GM12878 (cell line): ENCODE data around the gene REPIN1. TPM values are rescaled to one million over a fixed set of nuclear protein-coding genes. Genes with fewer than 3 reads are reported as not detected.

ENCODE experiments used
- ATF3 ChIP-seq: IDR thresholded peaks from 2 replicates; pipeline ENCODE4 v1.6.1; 2011; ENCODE audit warnings: low read depth, mild to moderate bottlenecking, low read length, moderate library complexity, borderline replicate concordance; ENCODE audit errors: extremely low read depth
- BACH1 ChIP-seq: fragments of 450-650 bp; IDR thresholded peaks from 2 replicates; pipeline ENCODE4 v1.6.1; 2017; ENCODE audit warnings: mild to moderate bottlenecking, borderline replicate concordance
- CBX3 ChIP-seq: fragments of 200-600 bp; sonication (generic); IDR thresholded peaks from 2 replicates; pipeline ENCODE4 v1.6.1; 2016; ENCODE audit warnings: low read depth, borderline replicate concordance
- CEBPZ ChIP-seq: fragments of 150-350 bp; IDR thresholded peaks from 2 replicates; pipeline ENCODE4 v1.6.1; 2016; ENCODE audit warnings: low read depth, low read length
- CHD4 ChIP-seq: fragments of 200-600 bp; sonication (generic); IDR thresholded peaks from 2 replicates; pipeline ENCODE4 v1.6.1; 2016; ENCODE audit warnings: mild to moderate bottlenecking
- CREM ChIP-seq: IDR thresholded peaks from 2 replicates; pipeline ENCODE4 v1.6.1; 2014; ENCODE audit warnings: antibody characterized with exemption, low read depth
- DPF2 ChIP-seq: fragments of 450-650 bp; IDR thresholded peaks from 2 replicates; pipeline ENCODE4 v1.6.1; 2017; ENCODE audit warnings: mild to moderate bottlenecking
- ELK1 ChIP-seq: IDR thresholded peaks from 2 replicates; pipeline ENCODE4 v1.6.1; 2012; ENCODE audit warnings: low read depth, low read length, improper control_type of control experiment
- EZH2 ChIP-seq: IDR thresholded peaks from 2 replicates; pipeline ENCODE4 v1.6.1; 2012; ENCODE audit warnings: low read depth, mild to moderate bottlenecking, control low read depth, inconsistent platforms, low read length, borderline replicate concordance; ENCODE audit not compliant: control insufficient read depth
- FOXK2 ChIP-seq: fragments of 450-650 bp; IDR thresholded peaks from 2 replicates; pipeline ENCODE4 v1.6.1; 2017; ENCODE audit warnings: mild to moderate bottlenecking, moderate library complexity
- LARP7 ChIP-seq: fragments of 450-650 bp; IDR thresholded peaks from 2 replicates; pipeline ENCODE4 v1.6.1; 2017; ENCODE audit warnings: mild to moderate bottlenecking
- MTA3 ChIP-seq: IDR thresholded peaks from 2 replicates; pipeline ENCODE4 v1.6.1; 2012; ENCODE audit warnings: low read length, inconsistent platforms, borderline replicate concordance
- NFXL1 ChIP-seq: fragments of 450-650 bp; IDR thresholded peaks from 2 replicates; pipeline ENCODE4 v1.6.1; 2017; ENCODE audit warnings: antibody characterized with exemption, mild to moderate bottlenecking, borderline replicate concordance
- NR2C2 ChIP-seq: IDR thresholded peaks from 2 replicates; pipeline ENCODE4 v1.6.1; 2011; ENCODE audit warnings: borderline replicate concordance, low read depth; ENCODE audit not compliant: control insufficient read depth, insufficient read length
- POLR2AphosphoS5 ChIP-seq: IDR thresholded peaks from 2 replicates; pipeline ENCODE4 v1.6.1; 2011; ENCODE audit warnings: mild to moderate bottlenecking, low read length, inconsistent platforms
- RAD51 ChIP-seq: fragments of 450-650 bp; IDR thresholded peaks from 2 replicates; pipeline ENCODE4 v1.6.1; 2016; ENCODE audit warnings: moderate library complexity, mild to moderate bottlenecking, inconsistent platforms
- SIX5 ChIP-seq: IDR thresholded peaks from 2 replicates; pipeline ENCODE4 v1.6.1; 2011; ENCODE audit warnings: mild to moderate bottlenecking, low read depth, low read length, moderate library complexity; ENCODE audit not compliant: severe bottlenecking
- SMAD5 ChIP-seq: IDR thresholded peaks from 2 replicates; pipeline ENCODE4 v1.6.1; 2016; ENCODE audit warnings: antibody characterized with exemption, low read depth
- SMARCA5 ChIP-seq: fragments of 450-650 bp; IDR thresholded peaks from 2 replicates; pipeline ENCODE4 v1.6.1; 2017; ENCODE audit warnings: mild to moderate bottlenecking
- SMC3 ChIP-seq: IDR thresholded peaks from 2 replicates; pipeline ENCODE4 v1.6.1; 2011; ENCODE audit warnings: low read length, improper control_type of control experiment, borderline replicate concordance
- SP1 ChIP-seq: IDR thresholded peaks from one replicate; pipeline ENCODE4 v1.6.1; 2011; ENCODE audit warnings: low read depth, low read length
- SREBF1 ChIP-seq: IDR thresholded peaks from 2 replicates; pipeline ENCODE4 v1.6.1; 2012; ENCODE audit warnings: mild to moderate bottlenecking, low read length
- SUZ12 ChIP-seq: fragments of 200-600 bp; sonication (generic); IDR thresholded peaks from one replicate; pipeline ENCODE4 v1.6.1; 2018; ENCODE audit warnings: antibody characterized with exemption, mild to moderate bottlenecking; ENCODE audit not compliant: unreplicated experiment
- TARDBP ChIP-seq: IDR thresholded peaks from 2 replicates; pipeline ENCODE4 v1.6.1; 2016; ENCODE audit warnings: borderline replicate concordance
- ZNF24 ChIP-seq: fragments of 450-650 bp; IDR thresholded peaks from 2 replicates; pipeline ENCODE4 v1.6.1; 2017; ENCODE audit warnings: antibody characterized with exemption, mild to moderate bottlenecking
- ZZZ3 ChIP-seq: IDR thresholded peaks from 2 replicates; pipeline ENCODE4 v1.6.1; 2011; ENCODE audit warnings: low read depth; ENCODE audit not compliant: control insufficient read depth, insufficient read length
- polyA plus RNA-seq, 11 experiments: library from polyadenylated mRNA; depleted of rRNA in 4 of 11; unstranded in 6 of 11; stranded (reverse) in 5 of 11; fragments of >200 nt; fragmentation: Nextera tagmentation in 4 of 11; fragmentation: Illumina TruSeq in 1 of 11; extraction: Ambion mirVana in 4 of 11; extraction: Trizol in 1 of 11; gene quantifications; 1 replicate in 1 of 11; 2 replicates in 10 of 11; pipeline versions ENCODE4 v1.2.1 to v1.2.3, GENCODE V29; 2011 to 2016; ENCODE audit warnings: inconsistent platforms in 2 of 11, missing spikeins in 2 of 11, low read depth in 1 of 11
- total RNA-seq, 4 experiments: library from RNA; depleted of rRNA in 3 of 4; stranded (reverse); fragments of >200 nt in 3 of 4; fragmentation: Illumina TruSeq in 1 of 4; extraction: Trizol in 1 of 4; gene quantifications; 2 replicates each; pipeline versions ENCODE4 v1.2.1 to v1.2.3, GENCODE V29; 2013 to 2021

Gene REPIN1
- total and polyA plus RNA-seq, 10 of the 15 experiments (the other 5 are each of a cell fraction or from before 2014, with no cell fraction given) = 5.1 to 172 (median 76.9) TPM

- peak; percentile 55 for TF ChIP-seq SP1
- peak; percentile 98 for TF ChIP-seq SMARCA5
- TF ChIP-seq MTA3 = no peak
- no peak for TF ChIP-seq ZZZ3
- peak; percentile 21; the same call in 1 of the 2 replicates for TF ChIP-seq CREM
- TF ChIP-seq TARDBP = no peak
- no peak for TF ChIP-seq CHD4
- no peak; the same call in 1 of the 2 replicates for TF ChIP-seq SMC3
- TF ChIP-seq POLR2AphosphoS5 = peak; percentile 60; the same call in 1 of the 2 replicates
- no peak for TF ChIP-seq SUZ12
- no peak; the same call in 1 of the 2 replicates for TF ChIP-seq SMAD5
- TF ChIP-seq CEBPZ = no peak
- no peak for TF ChIP-seq EZH2
- no peak for TF ChIP-seq FOXK2
- no peak; the same call in 1 of the 2 replicates for TF ChIP-seq DPF2
- TF ChIP-seq SIX5 = no peak
- no peak for TF ChIP-seq SREBF1
- no peak for TF ChIP-seq NR2C2
- peak; percentile 96 for TF ChIP-seq LARP7
- TF ChIP-seq ATF3 = no peak
- peak; percentile 79 for TF ChIP-seq BACH1
- no peak for TF ChIP-seq ELK1
- peak; percentile 73; the same call in 1 of the 2 replicates for TF ChIP-seq ZNF24
- no peak for TF ChIP-seq RAD51
- TF ChIP-seq NFXL1 = no peak
- TF ChIP-seq CBX3 = no peak
These were observed 36.4 kb downstream of the REPIN1 start (continued) for GRCh38 chr7:150404805-150405583.
